Measurements from ENCODE around the gene NLRC5.
"Not testable (repeated sequence)": the region's sequence is repeated elsewhere in the genome, so short reads cannot be mapped to it uniquely, and the experiment has no call there.

The NLRC5 gene

GRCh38 chr16:57001026-57001679 lies 11.8 kb downstream of the NLRC5 start:
- DNase-seq = no peak

- no peak for DNase-seq
Measured at GRCh38 chr16:57003439-57004386, 14.4 kb downstream of the NLRC5 start.

GRCh38 chr16:57004387-57005250 lies 15.3 kb downstream of the NLRC5 start:
- DNase-seq = no peak

- DNase-seq = not testable (repeated sequence)
Measured at GRCh38 chr16:57005597-57005996, 16.2 kb downstream of the NLRC5 start.

GRCh38 chr16:57007050-57007449 lies 17.7 kb downstream of the NLRC5 start:
- DNase-seq = no peak

- DNase-seq = no peak
Measured at GRCh38 chr16:57007530-57007929, 18.2 kb downstream of the NLRC5 start.

- DNase-seq = no peak
Measured at GRCh38 chr16:57008440-57008839, 19.1 kb downstream of the NLRC5 start.

GRCh38 chr16:57009643-57010170 lies 20.4 kb downstream of the NLRC5 start:
- DNase-seq = no peak

- no peak for DNase-seq
Measured at GRCh38 chr16:57012353-57012752, 23.0 kb downstream of the NLRC5 start.

GRCh38 chr16:57013229-57013628 lies 23.9 kb downstream of the NLRC5 start:
- DNase-seq = no peak

- DNase-seq = no peak
Measured at GRCh38 chr16:57013902-57014301, 24.5 kb downstream of the NLRC5 start.

GRCh38 chr16:57016301-57016700 lies 26.9 kb downstream of the NLRC5 start:
- DNase-seq = no peak

GRCh38 chr16:57016831-57017230 lies 27.5 kb downstream of the NLRC5 start:
- DNase-seq = no peak

- DNase-seq = no peak
Measured at GRCh38 chr16:57017251-57017650, 27.9 kb downstream of the NLRC5 start.

- no peak for DNase-seq
Measured at GRCh38 chr16:57019746-57020145, 30.4 kb downstream of the NLRC5 start.

GRCh38 chr16:57020651-57021050 lies 31.3 kb downstream of the NLRC5 start:
- no peak for DNase-seq

GRCh38 chr16:57021757-57022156 lies 32.4 kb downstream of the NLRC5 start:
- no peak for DNase-seq

GRCh38 chr16:57022445-57022844 lies 33.1 kb downstream of the NLRC5 start:
- no peak for DNase-seq

GRCh38 chr16:57023541-57024249 lies 34.3 kb downstream of the NLRC5 start:
- DNase-seq = peak in 1 of 2 donors; percentile 50

GRCh38 chr16:57024894-57025680 lies 35.7 kb downstream of the NLRC5 start:
- no peak for DNase-seq
